Keratinocyte (primary cell): ENCODE data around the gene CPAMD8. TPM values are rescaled to one million over a fixed set of nuclear protein-coding genes. Genes with fewer than 3 reads are reported as not detected.
A peak's percentile ranks its signal among the peaks of the same experiment; 100 is the strongest.

ENCODE experiments used
- DNase-seq: peaks from one replicate; pipeline ENCODE4 v3.0.0-alpha.2; 2011; ENCODE audit warnings: low read depth, missing footprints, low spot score
- FAIRE-seq: peaks from 2 replicates; lab custom pipeline; 2011; peaks lifted over from hg19 to GRCh38; lab: Jason Lieb, UNC
- H2AFZ ChIP-seq: 2 replicates; pipeline ENCODE4 v1.6.0; 2012; ENCODE audit warnings: low read length, control low read depth, inconsistent platforms; ENCODE audit not compliant: control insufficient read depth
- H3K27ac ChIP-seq: 2 replicates; pipeline ENCODE4 v1.5.1; 2011; ENCODE audit warnings: low read length; ENCODE audit not compliant: control insufficient read depth, insufficient read depth
- H3K27me3 ChIP-seq: 3 replicates; pipeline ENCODE4 v1.6.0; 2011; ENCODE audit warnings: low read length; ENCODE audit not compliant: control insufficient read depth, insufficient read depth; ENCODE audit errors: extremely low read depth
- H3K36me3 ChIP-seq, 2 experiments: 2 replicates in 1 of 2; 3 replicates in 1 of 2; pipeline ENCODE4 v1.5.1; 2011; ENCODE audit warnings: low read length in 2 of 2, mild to moderate bottlenecking in 1 of 2; ENCODE audit not compliant: control insufficient read depth in 2 of 2, insufficient read depth in 2 of 2; ENCODE audit errors: extremely low read depth in 1 of 2
- H3K4me1 ChIP-seq: 3 replicates; pipeline ENCODE4 v1.5.1; 2011; ENCODE audit warnings: low read length; ENCODE audit not compliant: control insufficient read depth, insufficient read depth; ENCODE audit errors: extremely low read depth
- H3K4me2 ChIP-seq: 3 replicates; pipeline ENCODE4 v1.6.0; 2011; ENCODE audit warnings: low read depth, low read length; ENCODE audit not compliant: control insufficient read depth, insufficient read depth; ENCODE audit errors: extremely low read depth
- H3K4me3 ChIP-seq, 3 experiments: fragments of 200-600 bp in 1 of 3; sonication (generic) in 1 of 3; 2 replicates in 2 of 3; 3 replicates in 1 of 3; pipeline ENCODE4 v1.5.1; 2011 to 2016; ENCODE audit warnings: low read length in 3 of 3, mild to moderate bottlenecking in 3 of 3, control low read depth in 2 of 3, inconsistent platforms in 1 of 3, low read depth in 1 of 3, mixed read lengths in 1 of 3, mixed run types in 1 of 3, moderate library complexity in 1 of 3; ENCODE audit not compliant: control insufficient read depth in 2 of 3, insufficient read depth in 2 of 3; ENCODE audit errors: extremely low read depth in 1 of 3
- H3K79me2 ChIP-seq: 2 replicates; pipeline ENCODE4 v1.6.0; 2012; ENCODE audit warnings: low read length; ENCODE audit not compliant: control insufficient read depth, insufficient read depth
- H3K9ac ChIP-seq: 3 replicates; pipeline ENCODE4 v1.6.0; 2011; ENCODE audit warnings: low read length; ENCODE audit not compliant: control insufficient read depth, insufficient read depth; ENCODE audit errors: extremely low read depth
- H3K9me1 ChIP-seq: 3 replicates; pipeline ENCODE4 v1.6.0; 2011; ENCODE audit warnings: low read length; ENCODE audit not compliant: control insufficient read depth, insufficient read depth; ENCODE audit errors: extremely low read depth
- H3K9me3 ChIP-seq: 2 replicates; pipeline ENCODE4 v1.5.1; 2012; ENCODE audit warnings: low read depth, low read length; ENCODE audit not compliant: control insufficient read depth
- H4K20me1 ChIP-seq: 3 replicates; pipeline ENCODE4 v1.6.0; 2011; ENCODE audit warnings: low read length; ENCODE audit not compliant: control insufficient read depth, insufficient read depth; ENCODE audit errors: extremely low read depth
- CTCF ChIP-seq, 3 experiments: IDR thresholded peaks in 1 of 3; conservative IDR thresholded peaks in 1 of 3; optimal IDR thresholded peaks in 1 of 3; 2 replicates in 2 of 3; 3 replicates in 1 of 3; pipeline versions ENCODE3 to v1.5.1; 2011; ENCODE audit warnings: low read length in 3 of 3, mild to moderate bottlenecking in 3 of 3, moderate library complexity in 2 of 3, control low read depth in 1 of 3, inconsistent platforms in 1 of 3; ENCODE audit not compliant: insufficient read depth in 2 of 3; ENCODE audit errors: extremely low read depth in 1 of 3
- EZH2 ChIP-seq: IDR thresholded peaks from one replicate; pipeline ENCODE4 v1.6.1; 2012; ENCODE audit warnings: inconsistent platforms, mild to moderate bottlenecking, low read length, moderate library complexity
- dilution Hi-C: fragments of 300-500 bp; cut with MboI; formaldehyde crosslinking; loops from one replicate; pipeline ENCODE4 v1.7.0; 2020; ENCODE audit warnings: low sequenced_read_pairs; ENCODE audit not compliant: extremely low pct_ligation_motif_present
- polyA plus RNA-seq, 5 experiments: library from polyadenylated mRNA; depleted of rRNA in 3 of 5; stranded (reverse) in 3 of 5; stranded (forward) in 1 of 5; unstranded in 1 of 5; fragments of >200 nt; gene quantifications; 1 replicate in 1 of 5; 2 replicates in 3 of 5; 3 replicates in 1 of 5; pipeline versions ENCODE4 v1.2.1 to v1.2.3, GENCODE V29; 2011 to 2012; ENCODE audit warnings: missing spikeins in 2 of 5, low read depth in 1 of 5, low replicate concordance in 1 of 5

Gene CPAMD8
- polyA plus RNA-seq, 1 donor (not counting 4 experiments of a cell fraction or from before 2014, with no cell fraction given) = 0.38 TPM

- DNase-seq (peak; percentile 97), FAIRE-seq (peak; percentile 5)
- no peak for TF ChIP-seq CTCF (optimal IDR thresholded peaks at IDR 0.05 in 1 of 3, IDR thresholded peaks at IDR 0.05 in 1 of 3, conservative IDR thresholded peaks at IDR 0.05 in 1 of 3; ENCODE audit: extremely low read depth in 1 of 3, insufficient read depth in 2 of 3, low read length in 3 of 3)
- TF ChIP-seq EZH2 = no peak
- peaks cover 2 to 8% of the 10 kb centered on the region in 2 experiments for H3K36me3 ChIP-seq
- no peaks in the 10 kb centered on the region for H3K9me3 ChIP-seq
- H3K27me3 ChIP-seq = no peaks in the 10 kb centered on the region
- H2AFZ ChIP-seq = peak within 1 kb of the TSS; percentile 98
- peak within 1 kb of the TSS; percentile 82 for H3K27ac ChIP-seq
- H3K4me3 ChIP-seq = peak within 1 kb of the TSS; percentile 86 to 94 (median 90)
- H4K20me1 ChIP-seq = peaks cover 4% of the 10 kb centered on the region
- H3K9ac ChIP-seq = peak within 1 kb of the TSS; percentile 91
- dilution Hi-C loops = no loop called here
- peaks cover 41% of the 10 kb centered on the region for H3K4me1 ChIP-seq
- H3K9me1 ChIP-seq = no peaks in the 10 kb centered on the region
- peak within 1 kb of the TSS; percentile 98 for H3K4me2 ChIP-seq
- H3K79me2 ChIP-seq = peaks cover 68% of the 10 kb centered on the region
These were observed 48.6 kb upstream of the CPAMD8 start, which contains the start of the genes HAUS8 and MYO9B for GRCh38 chr19:17075035-17075863. Gene HAUS8 (minus strand): TSS chr19:17075452. CDS start chr19:17075422, 30 bp downstream. Gene MYO9B (plus strand): TSS chr19:17075777. CDS start chr19:17101718, 25,941 bp downstream.

- H3K9me3 ChIP-seq = no peaks in the 10 kb centered on the region
- H3K4me2 ChIP-seq = peak overlapping the region; percentile 95
- no peaks in the 10 kb centered on the region for H3K9me1 ChIP-seq
- H3K36me3 ChIP-seq = peaks cover 2 to 8% of the 10 kb centered on the region in 2 experiments
- no peaks in the 10 kb centered on the region for H3K27me3 ChIP-seq
- peaks cover 66% of the 10 kb centered on the region for H3K79me2 ChIP-seq
- FAIRE-seq (no peak), DNase-seq (no peak)
- H2AFZ ChIP-seq = peak overlapping the region; percentile 98
- no peak for TF ChIP-seq EZH2
- no peak for TF ChIP-seq CTCF (optimal IDR thresholded peaks at IDR 0.05 in 1 of 3, IDR thresholded peaks at IDR 0.05 in 1 of 3, conservative IDR thresholded peaks at IDR 0.05 in 1 of 3; ENCODE audit: extremely low read depth in 1 of 3, insufficient read depth in 2 of 3, low read length in 3 of 3)
- H3K4me1 ChIP-seq = peaks cover 36% of the 10 kb centered on the region
- H4K20me1 ChIP-seq = peaks cover 4% of the 10 kb centered on the region
- H3K9ac ChIP-seq = peak overlapping the region; percentile 91
- peak overlapping the region; percentile 86 to 94 (median 90) for H3K4me3 ChIP-seq
- dilution Hi-C loops = no loop called here
- H3K27ac ChIP-seq = peak overlapping the region; percentile 82
These were observed 48.0 kb upstream of the CPAMD8 start for GRCh38 chr19:17074634-17075034.
